Neuronal stem cell (in vitro differentiated cells): Measurements from ENCODE around the gene METTL5.

Experiments
- DNase-seq: peaks from one replicate; pipeline ENCODE4 v3.0.0-alpha.2; 2013; ENCODE audit warnings: low spot score
- H2AFZ ChIP-seq: one replicate; pipeline ENCODE4 v1.6.1; 2013; ENCODE audit warnings: mild to moderate bottlenecking, low read length, inconsistent platforms
- H2AK5ac ChIP-seq: 2 replicates; pipeline ENCODE4 v1.6.1; 2013; ENCODE audit warnings: low read depth, mild to moderate bottlenecking, inconsistent platforms, low read length, moderate library complexity, mixed read lengths
- H2BK120ac ChIP-seq: 2 replicates; pipeline ENCODE4 v1.6.1; 2013; ENCODE audit warnings: low read depth, mild to moderate bottlenecking, inconsistent platforms, low read length, moderate library complexity, mixed read lengths
- H2BK12ac ChIP-seq: one replicate; pipeline ENCODE4 v1.6.1; 2013; ENCODE audit warnings: low read length, inconsistent platforms
- H2BK15ac ChIP-seq: 2 replicates; pipeline ENCODE4 v1.6.1; 2013; ENCODE audit warnings: mild to moderate bottlenecking, low read length, inconsistent platforms, mixed read lengths
- H2BK5ac ChIP-seq: one replicate; pipeline ENCODE4 v1.6.1; 2013; ENCODE audit warnings: inconsistent platforms, mild to moderate bottlenecking, low read length, moderate library complexity
- H3K14ac ChIP-seq: one replicate; pipeline ENCODE4 v1.6.1; 2013; ENCODE audit warnings: low read length, inconsistent platforms
- H3K18ac ChIP-seq: 2 replicates; pipeline ENCODE4 v1.6.1; 2013; ENCODE audit warnings: low read length, inconsistent platforms
- H3K23ac ChIP-seq: 2 replicates; pipeline ENCODE4 v1.6.1; 2013; ENCODE audit warnings: low read depth, mild to moderate bottlenecking, mixed read lengths, low read length, inconsistent platforms; ENCODE audit not compliant: poor library complexity
- H3K27ac ChIP-seq: replicated peaks from 3 replicates; pipeline ENCODE4 v1.5.1; 2013; ENCODE audit warnings: low read length, inconsistent platforms
- H3K27me3 ChIP-seq, 3 experiments: 2 replicates each; pipeline ENCODE4 v1.6.1; 2013; ENCODE audit warnings: low read length in 3 of 3, mild to moderate bottlenecking in 2 of 3, inconsistent platforms in 1 of 3, low read depth in 1 of 3, mixed read lengths in 1 of 3, moderate library complexity in 1 of 3; ENCODE audit not compliant: control insufficient read depth in 3 of 3, insufficient read depth in 3 of 3
- H3K36me3 ChIP-seq, 2 donors: replicated peaks in 1 of 2; 2 replicates each; pipeline ENCODE4 v1.6.1; 2013; ENCODE audit warnings: low read length in 2 of 2; ENCODE audit not compliant: control insufficient read depth in 2 of 2, insufficient read depth in 2 of 2
- H3K4ac ChIP-seq: 2 replicates; pipeline ENCODE4 v1.6.1; 2013; ENCODE audit warnings: inconsistent platforms, mild to moderate bottlenecking, low read length, moderate library complexity
- H3K4me1 ChIP-seq, 2 donors: 1 replicate in 1 of 2; 2 replicates in 1 of 2; pipeline ENCODE4 v1.6.1; 2013; ENCODE audit warnings: low read length in 2 of 2, low read depth in 1 of 2; ENCODE audit not compliant: control insufficient read depth in 2 of 2, insufficient read depth in 1 of 2
- H3K4me2 ChIP-seq: one replicate; pipeline ENCODE4 v1.6.1; 2013; ENCODE audit warnings: mild to moderate bottlenecking, low read length, inconsistent platforms; ENCODE audit not compliant: insufficient read depth, poor library complexity, severe bottlenecking
- H3K4me3 ChIP-seq, 2 donors: 2 replicates each; pipeline ENCODE4 v1.5.1; 2013; ENCODE audit warnings: low read length in 2 of 2, mild to moderate bottlenecking in 2 of 2, inconsistent platforms in 1 of 2, moderate library complexity in 1 of 2
- H3K79me1 ChIP-seq: one replicate; pipeline ENCODE4 v1.6.1; 2013; ENCODE audit warnings: low read depth, mild to moderate bottlenecking, inconsistent platforms, low read length, moderate library complexity
- H3K9ac ChIP-seq: one replicate; pipeline ENCODE4 v1.6.1; 2013; ENCODE audit warnings: mild to moderate bottlenecking, low read depth, low read length, inconsistent platforms; ENCODE audit not compliant: poor library complexity
- H3K9me3 ChIP-seq, 2 donors: replicated peaks in 1 of 2; 2 replicates each; pipeline versions ENCODE3 to v1.6.1; 2013; ENCODE audit warnings: low read length in 2 of 2, mild to moderate bottlenecking in 2 of 2, inconsistent platforms in 1 of 2, low read depth in 1 of 2, mixed read lengths in 1 of 2, moderate library complexity in 1 of 2; ENCODE audit not compliant: control insufficient read depth in 2 of 2, insufficient read depth in 1 of 2
- H4K8ac ChIP-seq: one replicate; pipeline ENCODE4 v1.6.1; 2013; ENCODE audit warnings: low read depth, mild to moderate bottlenecking, inconsistent platforms, low read length, moderate library complexity
- H4K91ac ChIP-seq: one replicate; pipeline ENCODE4 v1.6.1; 2013; ENCODE audit warnings: low read length, low read depth, mild to moderate bottlenecking, inconsistent platforms; ENCODE audit not compliant: poor library complexity
- WGBS, 2 donors: extraction: QIAGEN DNeasy Blood & Tissue Kit; methylation state at CpG; one replicate each; pipeline ENCODE4 v1.1.7; 2013; ENCODE audit warnings: missing lambda C conversion rate in 2 of 2, mixed read lengths in 1 of 2; ENCODE audit not compliant: insufficient read length in 2 of 2, insufficient replicate concordance in 1 of 2; ENCODE audit errors: extremely low coverage in 2 of 2; 5-methylcytosine and 5-hydroxymethylcytosine counted together

The METTL5 gene

GRCh38 chr2:169828141-169828811 is 3.6 kb upstream of the METTL5 start:
- Histone ChIP-seq H3K27me3 (no peaks in the 10 kb centered on the region), H4K8ac (no peak overlapping the region), H2BK12ac (no peak overlapping the region), H2AK5ac (no peak overlapping the region), H3K18ac (no peak overlapping the region), H3K9ac (peak overlapping the region; percentile 97), H2BK120ac (no peak overlapping the region), H3K36me3 (peaks cover 0 to 19% of the 10 kb centered on the region in 2 donors), H2BK5ac (no peak overlapping the region), H4K91ac (no peak overlapping the region), H2AFZ (peak overlapping the region; percentile 94), H3K4me3 (peak overlapping the region; percentile 94 to 96), H2BK15ac (no peak overlapping the region), H3K14ac (no peak overlapping the region), H3K27ac (no peak overlapping the region), H3K4ac (no peak overlapping the region), H3K79me1 (peaks cover 6% of the 10 kb centered on the region), H3K23ac (peak overlapping the region; percentile 99), H3K4me2 (peak overlapping the region; percentile 74), H3K9me3 (no peaks in the 10 kb centered on the region), H3K4me1 (peaks cover 4 to 10% of the 10 kb centered on the region in 2 donors)
- peak; percentile 56 for DNase-seq
- no CpG with 5 or more reads among the region's 13 CpGs for WGBS, 2 donors

GRCh38 chr2:169827272-169828140 is 2.8 kb upstream of the METTL5 start, which contains the start of gene UBR3:
UBR3 (plus strand) TSS chr2:169827454; CDS start chr2:169827508, 54 bp downstream.
- Histone ChIP-seq H3K4me1 (peaks cover 4 to 10% of the 10 kb centered on the region in 2 donors), H2BK12ac (no peak within 1 kb of the TSS), H3K23ac (peak within 1 kb of the TSS; percentile 99), H2BK15ac (no peak within 1 kb of the TSS), H3K4me3 (peak within 1 kb of the TSS; percentile 94 to 96), H4K8ac (peak within 1 kb of the TSS; percentile 65), H2AFZ (peak within 1 kb of the TSS; percentile 94), H3K4me2 (peak within 1 kb of the TSS; percentile 74), H4K91ac (peak within 1 kb of the TSS; percentile 22), H2BK5ac (peak within 1 kb of the TSS; percentile 82), H3K36me3 (peaks cover 0 to 27% of the 10 kb centered on the region in 2 donors), H2AK5ac (no peak within 1 kb of the TSS), H3K14ac (no peak within 1 kb of the TSS), H3K27ac (peak within 1 kb of the TSS; percentile 87), H3K18ac (peak within 1 kb of the TSS; percentile 97), H3K27me3 (no peaks in the 10 kb centered on the region), H2BK120ac (no peak within 1 kb of the TSS), H3K79me1 (peaks cover 6% of the 10 kb centered on the region), H3K4ac (no peak within 1 kb of the TSS), H3K9ac (peak within 1 kb of the TSS; percentile 97), H3K9me3 (no peaks in the 10 kb centered on the region)
- peak; percentile 88 for DNase-seq
- no CpG with 5 or more reads among the region's 104 CpGs for WGBS, 2 donors

- Histone ChIP-seq H3K27ac (no peak overlapping the region), H3K4me3 (peak overlapping the region; percentile 90 to 91)
These were observed 721 bp downstream of the METTL5 start for GRCh38 chr2:169823996-169824372.

More at GRCh38 chr2:169823996-169824372, 721 bp downstream of the METTL5 start:
- Histone ChIP-seq H2AFZ (peak overlapping the region; percentile 96), H2BK120ac (no peak overlapping the region), H2BK15ac (no peak overlapping the region), H3K27me3 (no peaks in the 10 kb centered on the region), H3K14ac (no peak overlapping the region), H3K4me2 (peak overlapping the region; percentile 27), H3K9me3 (no peaks in the 10 kb centered on the region), H2AK5ac (no peak overlapping the region), H4K8ac (no peak overlapping the region), H3K18ac (no peak overlapping the region), H4K91ac (no peak overlapping the region), H2BK12ac (no peak overlapping the region), H3K79me1 (peaks cover 4% of the 10 kb centered on the region), H3K36me3 (peaks cover 0 to 40% of the 10 kb centered on the region in 2 donors), H3K23ac (no peak overlapping the region), H3K4ac (no peak overlapping the region), H3K4me1 (peaks cover 4 to 10% of the 10 kb centered on the region in 2 donors), H2BK5ac (no peak overlapping the region), H3K9ac (no peak overlapping the region)
- WGBS, 2 donors, result no CpG with 5 or more reads among the region's 4 CpGs
- DNase-seq, result no peak
